Stimulated activated naive CD8-positive, alpha-beta T cell treated with anti-CD3 and anti-CD28 coated beads, Interleukin-15, Interleukin-2, amounts not matched to agents 100 ng/mL and 50 ng/mL, for 24 hours (primary cell): ENCODE measurements around the gene FAM227A.
A peak's percentile ranks its signal among the peaks of the same experiment; 100 is the strongest.

ENCODE experiments used
- H3K27ac Mint-ChIP-seq: one replicate; pipeline ENCODE4 v1.8.0; 2021; ENCODE audit warnings: mild to moderate bottlenecking, mixed read lengths
- H3K27me3 Mint-ChIP-seq: one replicate; pipeline ENCODE4 v1.8.0; 2021; ENCODE audit warnings: mixed read lengths
- H3K36me3 Mint-ChIP-seq: one replicate; pipeline ENCODE4 v1.8.0; 2021; ENCODE audit warnings: low read depth, mixed read lengths
- H3K4me1 Mint-ChIP-seq: one replicate; pipeline ENCODE4 v1.8.0; 2021; ENCODE audit warnings: low read depth, mixed read lengths
- H3K4me3 Mint-ChIP-seq: one replicate; pipeline ENCODE4 v1.8.0; 2021; ENCODE audit warnings: mild to moderate bottlenecking, mixed read lengths
- H3K9me3 Mint-ChIP-seq: one replicate; pipeline ENCODE4 v1.8.0; 2021; ENCODE audit warnings: mixed read lengths

Gene FAM227A

DNA sequence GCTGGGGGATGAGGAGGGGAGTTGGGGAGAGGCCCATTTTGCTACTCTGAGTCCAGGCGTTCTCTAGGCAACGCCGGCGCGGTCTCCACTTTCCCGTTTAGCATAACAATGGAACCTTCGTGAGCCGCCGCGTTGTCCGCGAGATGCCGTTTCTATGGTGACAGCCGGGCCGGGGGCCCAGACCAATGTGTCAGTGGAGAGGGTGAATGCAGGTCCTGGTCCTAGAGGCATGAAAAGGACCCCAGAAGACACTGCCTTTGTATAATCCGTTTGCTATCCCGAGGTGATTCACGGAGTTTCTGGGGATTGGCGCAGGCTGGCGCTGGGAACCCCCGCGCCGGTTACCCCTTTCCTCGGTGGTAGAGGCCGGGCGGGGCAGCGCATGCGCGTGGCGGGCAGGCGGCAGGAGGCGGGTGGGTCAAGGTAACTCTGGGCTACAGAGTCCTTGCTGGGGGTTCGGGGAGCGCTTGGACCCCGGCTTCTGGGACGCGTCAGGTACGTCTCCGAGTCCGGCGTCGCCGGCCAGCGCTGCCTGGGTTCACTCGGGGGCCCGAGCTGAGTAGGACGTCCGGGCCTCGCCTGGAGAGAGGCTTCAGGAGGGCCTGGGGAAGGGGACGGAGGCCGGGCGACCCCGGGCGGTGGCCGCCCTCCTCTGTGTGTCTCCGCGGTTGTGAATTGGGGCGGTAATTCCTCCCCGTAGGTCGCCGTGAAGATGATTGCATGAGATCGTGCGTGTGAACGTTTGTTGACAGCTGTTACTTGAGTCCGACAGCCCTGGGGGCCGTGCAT, at the start of gene FAM227A, which contains the start of gene CBY1:
Gene FAM227A, minus strand, starts transcription at position 137 of the 789 bp plus-strand sequence. CDS start 6,224 bp downstream, outside the sequence.
Gene CBY1, plus strand, starts transcription at position 383 of the 789 bp plus-strand sequence. CDS start 11,417 bp downstream, outside the sequence.
- Mint-ChIP-seq H3K4me1 (peaks cover 21% of the 10 kb centered on the region), H3K27me3 (no peaks in the 10 kb centered on the region), H3K36me3 (no peaks in the 10 kb centered on the region), H3K9me3 (no peaks in the 10 kb centered on the region), H3K4me3 (peak within 1 kb of the TSS; percentile 96), H3K27ac (peak within 1 kb of the TSS; percentile 95)

GRCh38 chr22:38705235-38706100, 49.3 kb upstream of the FAM227A start, which contains the start of gene GTPBP1:
GTPBP1 (plus strand) TSS chr22:38705944; CDS start chr22:38705956, 12 bp downstream.
- Mint-ChIP-seq H3K4me3 (peak within 1 kb of the TSS; percentile 91), H3K9me3 (no peaks in the 10 kb centered on the region), H3K36me3 (peaks cover 37% of the 10 kb centered on the region), H3K27me3 (no peaks in the 10 kb centered on the region), H3K27ac (peak within 1 kb of the TSS; percentile 98), H3K4me1 (peaks cover 64% of the 10 kb centered on the region)

DNA sequence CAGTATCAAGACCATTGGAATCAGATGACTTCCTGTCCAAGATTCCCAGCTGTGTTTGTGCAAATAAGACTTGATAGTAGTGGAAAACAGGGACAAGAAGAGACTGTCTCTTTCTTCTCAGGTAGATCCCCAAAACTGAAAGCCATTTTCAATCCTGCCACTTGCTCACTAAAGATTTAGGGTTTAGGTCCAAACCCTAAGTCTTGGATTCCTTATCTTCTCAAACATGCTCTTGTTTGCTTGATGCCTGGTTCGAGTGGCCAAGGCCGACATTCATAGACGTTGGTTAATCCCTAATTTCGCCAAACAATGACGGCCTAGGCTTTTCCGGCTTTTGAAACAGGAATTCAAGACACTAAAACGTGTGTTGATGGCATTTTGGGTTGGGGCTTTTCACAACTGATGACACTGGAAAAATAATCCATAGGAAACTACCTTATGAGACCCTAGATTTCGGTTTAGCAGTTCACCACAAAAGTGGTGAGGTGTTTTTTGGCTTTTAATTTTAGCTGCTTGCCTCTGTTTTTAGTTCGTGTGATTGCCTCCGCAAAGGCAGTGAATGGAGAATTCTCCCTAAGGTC, 48.6 kb upstream of the FAM227A start:
- Mint-ChIP-seq H3K27ac (peak overlapping the region; percentile 98), H3K9me3 (no peaks in the 10 kb centered on the region), H3K4me3 (peak overlapping the region; percentile 89), H3K36me3 (peaks cover 34% of the 10 kb centered on the region), H3K27me3 (no peaks in the 10 kb centered on the region), H3K4me1 (peaks cover 59% of the 10 kb centered on the region)

DNA sequence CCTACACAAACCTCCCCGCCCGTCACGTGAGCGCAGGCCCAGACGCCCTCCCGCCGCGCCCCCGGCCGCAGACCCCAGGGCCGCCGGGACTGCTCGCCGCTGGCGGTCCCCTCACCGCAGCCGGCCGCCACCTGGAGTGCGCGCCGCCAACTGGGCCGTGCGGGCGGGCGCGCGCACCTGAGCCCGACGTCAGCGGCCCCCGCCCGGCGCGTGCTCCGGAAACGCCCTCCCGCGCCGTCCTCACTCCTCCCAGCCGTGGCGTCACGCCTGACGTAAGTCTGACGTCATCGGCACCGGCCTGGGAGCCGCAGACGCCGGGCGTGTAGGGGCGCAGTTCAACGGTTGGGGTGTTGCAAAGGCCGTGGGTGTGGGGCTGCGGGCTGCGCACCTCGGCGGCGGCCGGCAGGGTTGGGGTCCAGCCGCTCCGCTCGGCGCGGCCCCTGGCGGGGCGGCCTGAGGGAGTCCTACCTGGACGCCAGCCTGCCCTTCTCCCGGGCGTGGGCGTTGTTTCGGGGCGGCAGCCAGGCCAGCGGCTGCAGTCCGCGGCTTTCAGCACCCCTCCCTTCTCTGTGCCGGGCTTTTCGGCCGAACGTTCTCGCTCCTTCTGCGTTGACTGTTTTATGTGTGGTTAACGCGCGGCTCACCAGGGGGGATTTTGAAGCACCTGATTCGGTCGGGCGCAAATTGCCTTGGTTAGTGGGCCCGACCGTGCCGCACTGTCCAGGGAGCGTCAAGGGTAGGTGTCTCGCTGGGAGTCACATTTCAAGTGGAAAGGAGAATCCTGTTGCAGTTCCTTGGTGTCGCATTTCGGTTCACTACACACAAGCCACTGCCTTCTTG, 44.8 kb upstream of the FAM227A start, which contains the start of gene JOSD1:
Gene JOSD1, minus strand, starts transcription at position 155 of the 840 bp plus-strand sequence. CDS start 956 bp downstream, outside the sequence.
- Mint-ChIP-seq H3K4me1 (peaks cover 68% of the 10 kb centered on the region), H3K27me3 (no peaks in the 10 kb centered on the region), H3K4me3 (peak within 1 kb of the TSS; percentile 86), H3K9me3 (no peaks in the 10 kb centered on the region), H3K27ac (peak within 1 kb of the TSS; percentile 99), H3K36me3 (peaks cover 38% of the 10 kb centered on the region)

GRCh38 chr22:38700270-38700788, 44.1 kb upstream of the FAM227A start:
- Mint-ChIP-seq H3K4me3 (peak overlapping the region; percentile 86), H3K4me1 (peaks cover 69% of the 10 kb centered on the region), H3K27me3 (no peaks in the 10 kb centered on the region), H3K27ac (peak overlapping the region; percentile 94), H3K36me3 (peaks cover 38% of the 10 kb centered on the region), H3K9me3 (no peaks in the 10 kb centered on the region)

DNA sequence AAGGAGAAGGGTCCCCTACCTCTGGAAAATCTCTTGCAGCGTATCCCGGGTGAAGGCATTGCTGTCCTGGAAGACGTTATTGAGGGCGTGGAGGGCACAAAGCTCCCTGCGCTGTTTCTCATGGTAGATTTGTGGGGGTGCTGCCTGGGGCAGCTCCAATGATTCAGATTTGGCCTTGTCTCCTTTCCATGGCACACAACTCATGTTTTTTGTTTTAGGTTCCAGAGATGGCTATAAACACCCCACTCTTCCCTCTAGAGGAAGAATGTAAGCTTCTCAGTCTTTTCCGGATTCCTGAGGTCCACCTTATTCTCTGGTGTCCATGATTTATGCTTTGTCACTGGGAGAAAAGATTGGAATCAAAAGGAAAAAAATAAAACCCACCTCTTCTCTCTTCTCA, 43.6 kb upstream of the FAM227A start:
- H3K36me3 Mint-ChIP-seq = peaks cover 44% of the 10 kb centered on the region
- peaks cover 69% of the 10 kb centered on the region for H3K4me1 Mint-ChIP-seq
- H3K27ac Mint-ChIP-seq = peak overlapping the region; percentile 94
- no peaks in the 10 kb centered on the region for H3K9me3 Mint-ChIP-seq
- H3K4me3 Mint-ChIP-seq = peak overlapping the region; percentile 86
- no peaks in the 10 kb centered on the region for H3K27me3 Mint-ChIP-seq

- Mint-ChIP-seq H3K4me3 (peak overlapping the region; percentile 86), H3K36me3 (peaks cover 50% of the 10 kb centered on the region), H3K4me1 (peaks cover 70% of the 10 kb centered on the region), H3K27me3 (no peaks in the 10 kb centered on the region), H3K27ac (peak overlapping the region; percentile 94), H3K9me3 (no peaks in the 10 kb centered on the region)
Observed at GRCh38 chr22:38699143-38699542, 43.0 kb upstream of the FAM227A start.

DNA sequence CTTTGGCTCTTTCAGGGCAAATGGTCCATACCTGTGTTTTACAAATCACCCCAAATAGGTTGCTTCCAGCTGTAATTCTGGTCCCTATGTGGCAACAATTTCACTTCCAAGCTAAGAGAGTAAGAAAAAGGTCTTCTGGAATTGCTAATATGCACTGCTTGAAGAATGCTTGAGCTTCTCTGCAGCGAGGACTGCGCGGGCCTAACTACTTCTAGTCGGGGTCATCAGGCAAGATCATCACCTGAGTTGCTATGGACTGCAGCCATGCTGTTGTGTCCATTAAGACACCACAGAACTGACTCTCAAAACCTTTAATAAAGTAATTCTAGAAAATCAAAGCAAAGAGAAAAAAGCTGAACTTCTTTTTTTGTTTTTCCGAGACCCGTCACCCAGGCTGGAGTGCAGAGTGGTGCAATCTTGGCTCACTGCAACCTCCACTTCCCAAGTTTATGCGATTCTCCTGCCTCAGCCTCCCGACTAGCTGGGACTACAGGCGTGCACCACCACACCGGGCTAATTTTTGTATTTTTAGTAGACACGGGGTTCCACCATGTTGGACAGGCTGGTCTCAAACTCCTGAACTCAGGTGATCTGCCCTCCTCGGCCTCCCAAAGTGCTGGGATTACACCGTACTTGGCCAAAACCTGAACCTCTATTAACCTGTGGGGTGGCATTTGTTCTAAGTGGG, 42.4 kb upstream of the FAM227A start:
- Mint-ChIP-seq H3K4me1 (peaks cover 65% of the 10 kb centered on the region), H3K27me3 (no peaks in the 10 kb centered on the region), H3K9me3 (no peaks in the 10 kb centered on the region), H3K27ac (peak overlapping the region; percentile 94), H3K4me3 (peak overlapping the region; percentile 86), H3K36me3 (peaks cover 54% of the 10 kb centered on the region)

- no peaks in the 10 kb centered on the region for H3K27me3 Mint-ChIP-seq
- H3K36me3 Mint-ChIP-seq = peaks cover 63% of the 10 kb centered on the region
- peaks cover 69% of the 10 kb centered on the region for H3K4me1 Mint-ChIP-seq
- H3K9me3 Mint-ChIP-seq = no peaks in the 10 kb centered on the region
- peak overlapping the region; percentile 86 for H3K27ac Mint-ChIP-seq
- H3K4me3 Mint-ChIP-seq = peak overlapping the region; percentile 86
Observed at GRCh38 chr22:38697425-38698089, 41.4 kb upstream of the FAM227A start.

DNA sequence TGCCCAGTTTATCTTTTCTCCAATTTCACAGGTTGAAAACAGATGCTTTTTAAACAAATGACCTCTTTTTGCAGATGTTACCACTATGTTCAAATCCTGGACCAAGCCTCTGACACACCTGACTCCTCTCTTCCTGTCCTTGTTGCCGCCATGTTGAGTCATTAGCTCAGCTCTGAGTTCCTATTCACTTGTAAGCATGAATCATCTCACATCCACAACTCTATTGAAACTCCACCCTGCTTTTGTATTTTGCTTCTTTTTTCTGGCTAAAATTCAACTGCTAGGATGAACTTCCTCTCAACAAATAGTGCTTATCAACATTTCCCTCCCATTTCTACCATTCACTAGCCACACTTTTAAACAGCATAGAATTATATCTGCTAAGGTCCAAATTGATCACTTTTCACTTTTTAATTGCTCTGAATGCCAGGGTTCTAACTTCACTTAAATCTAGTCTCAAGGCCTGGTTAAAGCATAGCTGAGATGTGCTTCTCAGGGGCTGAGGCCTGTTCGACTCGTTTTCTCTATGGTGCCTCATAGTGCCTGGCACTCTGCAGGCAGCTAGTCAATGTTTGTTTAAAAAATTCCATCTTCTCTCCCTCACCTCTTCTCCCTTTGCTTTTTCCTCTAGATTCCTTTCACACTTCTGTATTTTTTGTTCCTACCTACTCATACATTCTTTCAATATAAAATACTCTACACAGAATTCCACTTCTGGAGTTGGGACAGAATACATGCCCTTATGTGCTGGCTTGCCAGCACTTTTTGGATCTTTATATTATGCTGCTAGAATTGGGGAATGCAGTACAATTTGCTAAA, 40.6 kb upstream of the FAM227A start:
- peaks cover 68% of the 10 kb centered on the region for H3K36me3 Mint-ChIP-seq
- H3K4me1 Mint-ChIP-seq = peaks cover 68% of the 10 kb centered on the region
- peak overlapping the region; percentile 86 for H3K4me3 Mint-ChIP-seq
- H3K27ac Mint-ChIP-seq = peak overlapping the region; percentile 86
- no peaks in the 10 kb centered on the region for H3K9me3 Mint-ChIP-seq
- no peaks in the 10 kb centered on the region for H3K27me3 Mint-ChIP-seq

GRCh38 chr22:38694940-38695339, 38.7 kb upstream of the FAM227A start:
- no peaks in the 10 kb centered on the region for H3K27me3 Mint-ChIP-seq
- peaks cover 61% of the 10 kb centered on the region for H3K4me1 Mint-ChIP-seq
- peak overlapping the region; percentile 1 for H3K4me3 Mint-ChIP-seq
- H3K9me3 Mint-ChIP-seq = no peaks in the 10 kb centered on the region
- peak overlapping the region; percentile 10 for H3K27ac Mint-ChIP-seq
- H3K36me3 Mint-ChIP-seq = peaks cover 76% of the 10 kb centered on the region

DNA sequence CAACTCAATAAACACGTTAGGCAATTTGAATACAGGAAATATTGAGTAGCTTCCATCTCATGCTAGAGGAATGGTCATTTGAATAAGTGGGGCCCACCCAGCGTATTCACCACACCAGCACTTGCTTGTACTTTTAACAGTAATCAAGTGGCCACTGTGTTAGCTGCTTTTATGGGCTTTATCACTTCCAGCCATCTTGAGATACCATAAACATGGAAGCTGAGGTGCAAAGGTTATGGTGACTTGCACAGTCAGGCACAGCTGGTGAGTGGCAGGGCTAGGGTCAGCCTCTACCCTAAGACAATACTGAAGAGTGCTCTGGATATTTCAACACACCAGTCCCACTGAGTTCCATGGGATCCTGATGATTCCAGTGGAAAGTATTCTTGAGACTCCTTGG, 37.9 kb upstream of the FAM227A start:
- Mint-ChIP-seq H3K36me3 (peaks cover 76% of the 10 kb centered on the region), H3K27ac (no peak overlapping the region), H3K4me1 (peaks cover 52% of the 10 kb centered on the region), H3K9me3 (no peaks in the 10 kb centered on the region), H3K4me3 (no peak overlapping the region), H3K27me3 (no peaks in the 10 kb centered on the region)
